Fibroblast of peridontal ligament (primary cell): Measurements from ENCODE around the gene TKFC.

Source experiments
- DNase-seq: peaks from one replicate; pipeline ENCODE4 v3.0.0-alpha.2; 2010; ENCODE audit errors: extremely low read depth

The TKFC gene

GRCh38 chr11:61345170-61345610, 12.2 kb downstream of the TKFC start:
- peak; percentile 27 for DNase-seq

GRCh38 chr11:61345954-61346843, 13.2 kb downstream of the TKFC start:
- DNase-seq, result no peak

- DNase-seq, result no peak
Measured at GRCh38 chr11:61347916-61348461, 15.0 kb downstream of the TKFC start.

- DNase-seq, result no peak
Measured at GRCh38 chr11:61349189-61349751, 16.2 kb downstream of the TKFC start.

- no peak for DNase-seq
Measured at GRCh38 chr11:61349916-61350315, 16.9 kb downstream of the TKFC start.

- DNase-seq, result no peak
Measured at GRCh38 chr11:61350336-61350735, 17.3 kb downstream of the TKFC start.

GRCh38 chr11:61350803-61351202, 17.8 kb downstream of the TKFC start:
- no peak for DNase-seq

- DNase-seq, result no peak
Measured at GRCh38 chr11:61352038-61352437, 19.0 kb downstream of the TKFC start.

GRCh38 chr11:61353131-61354067, 20.4 kb downstream of the TKFC start:
- no peak for DNase-seq

- no peak for DNase-seq
Measured at GRCh38 chr11:61354208-61354607, 21.2 kb downstream of the TKFC start.

- no peak for DNase-seq
Measured at GRCh38 chr11:61356706-61357105, 23.7 kb downstream of the TKFC start.

GRCh38 chr11:61357233-61357893, 24.3 kb downstream of the TKFC start:
- no peak for DNase-seq

GRCh38 chr11:61357894-61358239, 24.8 kb downstream of the TKFC start:
- DNase-seq, result no peak

GRCh38 chr11:61358566-61358965, 25.5 kb downstream of the TKFC start:
- DNase-seq, result no peak

- DNase-seq, result no peak
Measured at GRCh38 chr11:61359516-61359915, 26.5 kb downstream of the TKFC start.

- DNase-seq, result no peak
Measured at GRCh38 chr11:61361237-61361740, 28.3 kb downstream of the TKFC start.

- peak; percentile 90 for DNase-seq
Measured at GRCh38 chr11:61361741-61362541, 28.9 kb downstream of the TKFC start, which contains the start of the genes CYB561A3 and TMEM138. Gene CYB561A3, minus strand, starts transcription at chr11:61361882. Its CDS starts 5,169 bp downstream, at chr11:61356713. Gene TMEM138, plus strand, starts transcription at chr11:61362374. Its CDS starts 2,017 bp downstream, at chr11:61364391.

GRCh38 chr11:61362542-61362875, 29.5 kb downstream of the TKFC start:
- peak; percentile 70 for DNase-seq

GRCh38 chr11:61364012-61364675, 31.1 kb downstream of the TKFC start:
- DNase-seq, result no peak

GRCh38 chr11:61367406-61367805, 34.4 kb downstream of the TKFC start:
- DNase-seq, result no peak
